GM12872 (cell line): Measurements from ENCODE around the gene CTNNB1.

Experiments used
- CTCF ChIP-seq: IDR thresholded peaks from 3 replicates; pipeline ENCODE4 v1.5.1; 2011; ENCODE audit warnings: low read depth, mild to moderate bottlenecking, low read length, moderate library complexity; ENCODE audit not compliant: insufficient read depth

Gene CTNNB1

GRCh38 chr3:41277790-41278465 is 78.6 kb downstream of the CTNNB1 start:
- TF ChIP-seq CTCF = no peak

GRCh38 chr3:41286305-41286704 is 87.0 kb downstream of the CTNNB1 start:
- TF ChIP-seq CTCF = no peak

GRCh38 chr3:41288785-41289184 is 89.5 kb downstream of the CTNNB1 start:
- no peak for TF ChIP-seq CTCF
